ENCODE data around the gene SYT1. TPM values are rescaled to one million over a fixed set of nuclear protein-coding genes. Genes with fewer than 3 reads are reported as not detected.

SYT1 gene
- total and polyA plus RNA-seq, 4 donors: 0.53 to 0.84 (median 0.64) TPM

GRCh38 chr12:79388011-79388410 lies 523.4 kb downstream of the SYT1 start:
- no peaks in the 10 kb centered on the region for H3K4me1 ChIP-seq (ENCODE audit: control insufficient read depth in 4 of 4, insufficient read depth in 4 of 4, low read length in 3 of 4)
- WGBS: 71% methylated on average over 1 of the region's 1 CpG
- no peak overlapping the region for H3K9ac ChIP-seq (ENCODE audit: low read depth in 1 of 2, low read length in 2 of 2)
- no peak for TF ChIP-seq GABPA (IDR thresholded peaks at IDR 0.05 in 1 of 2, conservative IDR thresholded peaks at IDR 0.05 in 1 of 2)
- TF ChIP-seq HNF4G (IDR thresholded peaks at IDR 0.05): no peak
- no peak for TF ChIP-seq YY1 (IDR thresholded peaks at IDR 0.05)
- TF ChIP-seq TAF1 (conservative IDR thresholded peaks at IDR 0.05): no peak
- TF ChIP-seq FOXA1 (IDR thresholded peaks at IDR 0.05): no peak
- TF ChIP-seq FOXA2 (IDR thresholded peaks at IDR 0.05): no peak
- TF ChIP-seq JUND (IDR thresholded peaks at IDR 0.05): no peak
- TF ChIP-seq NR2F2 (IDR thresholded peaks at IDR 0.05): no peak
- no peak for TF ChIP-seq MAX (IDR thresholded peaks at IDR 0.05)
- TF ChIP-seq HNF4A (conservative IDR thresholded peaks at IDR 0.05): no peak
- TF ChIP-seq RAD21 (IDR thresholded peaks at IDR 0.05): no peak
- TF ChIP-seq ZBTB33 (IDR thresholded peaks at IDR 0.05): no peak
- TF ChIP-seq SP1 (IDR thresholded peaks at IDR 0.05): no peak
- no peak for TF ChIP-seq REST (IDR thresholded peaks at IDR 0.05)
- TF ChIP-seq CTCF (IDR thresholded peaks at IDR 0.05; ENCODE audit: low read depth, low read length, missing input control): no peak
- no peak for TF ChIP-seq EGR1 (IDR thresholded peaks at IDR 0.05; ENCODE audit: low read depth in 2 of 2)
- TF ChIP-seq RXRA (IDR thresholded peaks at IDR 0.05): no peak
- H3K4me3 ChIP-seq (ENCODE audit: low read depth in 1 of 3, low read length in 3 of 3): no peak overlapping the region
- H3K9me3 ChIP-seq (ENCODE audit: control insufficient read depth in 4 of 4, low read length in 3 of 4): no peaks in the 10 kb centered on the region
- no peak for DNase-seq (ENCODE audit: low spot score)
- H3K36me3 ChIP-seq (ENCODE audit: control insufficient read depth in 4 of 4, insufficient read depth in 3 of 4, low read depth in 1 of 4, low read length in 3 of 4): no peaks in the 10 kb centered on the region
- H3K27me3 ChIP-seq (ENCODE audit: control insufficient read depth in 4 of 4, insufficient read depth in 4 of 4, low read length in 3 of 4): no peaks in the 10 kb centered on the region
- H3K27ac ChIP-seq (ENCODE audit: low read depth in 1 of 2, low read length in 2 of 2): no peak overlapping the region

GRCh38 chr12:79393842-79394241 lies 529.3 kb downstream of the SYT1 start:
- 86% methylated on average over 2 of the region's 2 CpGs for WGBS
- no peaks in the 10 kb centered on the region for H3K9me3 ChIP-seq (ENCODE audit: control insufficient read depth in 4 of 4, low read length in 3 of 4)
- no peak overlapping the region for H3K27ac ChIP-seq (ENCODE audit: low read depth in 1 of 2, low read length in 2 of 2)
- no peak overlapping the region for H3K4me3 ChIP-seq (ENCODE audit: low read depth in 1 of 3, low read length in 3 of 3)
- no peak overlapping the region for H3K9ac ChIP-seq (ENCODE audit: low read depth in 1 of 2, low read length in 2 of 2)
- DNase-seq (ENCODE audit: low spot score): no peak
- H3K27me3 ChIP-seq (ENCODE audit: control insufficient read depth in 4 of 4, insufficient read depth in 4 of 4, low read length in 3 of 4): no peaks in the 10 kb centered on the region
- H3K36me3 ChIP-seq (ENCODE audit: control insufficient read depth in 4 of 4, insufficient read depth in 3 of 4, low read depth in 1 of 4, low read length in 3 of 4): no peaks in the 10 kb centered on the region
- H3K4me1 ChIP-seq (ENCODE audit: control insufficient read depth in 4 of 4, insufficient read depth in 4 of 4, low read length in 3 of 4): no peaks in the 10 kb centered on the region
- TF ChIP-seq ZBTB33 (IDR thresholded peaks at IDR 0.05): no peak
- no peak for TF ChIP-seq FOXA1 (IDR thresholded peaks at IDR 0.05)
- TF ChIP-seq EGR1 (IDR thresholded peaks at IDR 0.05; ENCODE audit: low read depth in 2 of 2): no peak
- TF ChIP-seq CTCF (IDR thresholded peaks at IDR 0.05; ENCODE audit: low read depth, low read length, missing input control): no peak
- TF ChIP-seq HNF4A (conservative IDR thresholded peaks at IDR 0.05): no peak
- TF ChIP-seq HNF4G (IDR thresholded peaks at IDR 0.05): no peak
- no peak for TF ChIP-seq SP1 (IDR thresholded peaks at IDR 0.05)
- TF ChIP-seq GABPA (IDR thresholded peaks at IDR 0.05 in 1 of 2, conservative IDR thresholded peaks at IDR 0.05 in 1 of 2): no peak
- TF ChIP-seq RAD21 (IDR thresholded peaks at IDR 0.05): no peak
- no peak for TF ChIP-seq JUND (IDR thresholded peaks at IDR 0.05)

All from liver (tissue), 9 donors.